K562 (cell line): Measurements from ENCODE around the gene AIG1. TPM values are rescaled to one million over a fixed set of nuclear protein-coding genes. Genes with fewer than 3 reads are reported as not detected.

ENCODE experiments used
- ATAC-seq: fragments of 200-7000 bp; cut with Tn5 transposase; 3 replicates; pipeline ENCODE4 v1.9.1; 2020; ENCODE audit warnings: moderate library complexity
- BruUV-seq: library from RNA; stranded (reverse); fragments of 400-500 nt; replicated peaks from 2 replicates; lab custom pipeline; 2021; lab: Mats Ljungman, UMichigan
- CTCF ChIA-PET: fragments of 300-600 bp; formaldehyde crosslinking; extraction: SDS; loops from one replicate; lab custom pipeline; 2021; ENCODE audit warnings: low intra/inter-chr PET ratio; lab: Yijun Ruan, JAX
- POLR2A ChIA-PET: fragments of 300-600, 350-650 bp; sonication (Branson Sonifier 250); formaldehyde crosslinking; extraction: SDS; loops from one replicate; lab custom pipeline; 2021; ENCODE audit warnings: antibody characterized with exemption, inconsistent platforms; lab: Yijun Ruan, JAX
- DNase-seq, 4 experiments: peaks; one replicate each; pipeline versions ENCODE4 v3.0.0 to v3.0.0-alpha.2; 2011 to 2018; ENCODE audit warnings: low spot score in 3 of 4, mixed read lengths in 3 of 4; ENCODE audit errors: extremely low read depth in 1 of 4
- FAIRE-seq: peaks from 2 replicates; lab custom pipeline; 2011; peaks lifted over from hg19 to GRCh38; lab: Jason Lieb, UNC
- H2AFZ ChIP-seq: 2 replicates; pipeline ENCODE4 v1.6.0; 2011; ENCODE audit warnings: low read depth, low read length, control low read depth, inconsistent platforms
- H3K27ac ChIP-seq: fragments of 200-600 bp; 3 replicates; pipeline ENCODE4 v1.8.0; 2011; ENCODE audit warnings: low read depth, mild to moderate bottlenecking, control low read depth, inconsistent platforms, low read length, moderate library complexity, mixed read lengths; ENCODE audit errors: extremely low read depth
- H3K27me3 ChIP-seq, 2 experiments: fragments of 300-600 bp in 1 of 2; 2 replicates in 1 of 2; 3 replicates in 1 of 2; pipeline versions ENCODE4 v1.6.0 to v1.8.0; 2011; ENCODE audit warnings: inconsistent platforms in 2 of 2, low read length in 2 of 2, mild to moderate bottlenecking in 1 of 2, mixed read lengths in 1 of 2, moderate library complexity in 1 of 2; ENCODE audit not compliant: control insufficient read depth in 2 of 2, insufficient read depth in 2 of 2
- H3K36me3 ChIP-seq: fragments of 300-600 bp; 3 replicates; pipeline ENCODE4 v1.8.0; 2011; ENCODE audit warnings: mild to moderate bottlenecking, low read length, inconsistent platforms; ENCODE audit not compliant: control insufficient read depth, insufficient read depth
- H3K4me1 ChIP-seq, 2 experiments: fragments of 200-600 bp in 1 of 2; replicated peaks in 1 of 2; 2 replicates in 1 of 2; 3 replicates in 1 of 2; pipeline versions ENCODE4 v1.5.1 to v1.8.0; 2011; ENCODE audit warnings: inconsistent platforms in 2 of 2, low read length in 2 of 2, mild to moderate bottlenecking in 1 of 2, mixed read lengths in 1 of 2, moderate library complexity in 1 of 2; ENCODE audit not compliant: control insufficient read depth in 2 of 2, insufficient read depth in 2 of 2
- H3K4me2 ChIP-seq: 2 replicates; pipeline ENCODE4 v1.6.1; 2011; ENCODE audit warnings: low read length, control low read depth, inconsistent platforms, mixed read lengths; ENCODE audit not compliant: insufficient read depth
- H3K4me3 ChIP-seq: fragments of 200-600 bp; sonication (generic), shearing (Covaris generic); 2 replicates; pipeline ENCODE4 v1.5.1; 2016; ENCODE audit warnings: control low read depth, inconsistent platforms
- H3K79me2 ChIP-seq: fragments of 200-600 bp; 3 replicates; pipeline ENCODE4 v1.8.0; 2011; ENCODE audit warnings: low read length, inconsistent platforms; ENCODE audit not compliant: control insufficient read depth, insufficient read depth
- H3K9ac ChIP-seq, 2 experiments: 2 replicates each; pipeline versions ENCODE4 v1.6.0 to v1.6.1; 2011; ENCODE audit warnings: low read depth in 2 of 2, low read length in 2 of 2, control low read depth in 1 of 2, inconsistent platforms in 1 of 2, mild to moderate bottlenecking in 1 of 2, mixed read lengths in 1 of 2; ENCODE audit not compliant: insufficient read depth in 1 of 2
- H3K9me1 ChIP-seq: one replicate; pipeline ENCODE4 v1.6.0; 2011; ENCODE audit warnings: inconsistent platforms, mild to moderate bottlenecking, low read length, moderate library complexity; ENCODE audit not compliant: control insufficient read depth, insufficient read depth
- H3K9me3 ChIP-seq: replicated peaks from 2 replicates; pipeline ENCODE4 v1.5.1; 2011; ENCODE audit warnings: low read depth, low read length, inconsistent platforms; ENCODE audit not compliant: control insufficient read depth, insufficient read depth
- H4K20me1 ChIP-seq: replicated peaks from 2 replicates; pipeline ENCODE4 v1.6.1; 2011; ENCODE audit warnings: low read length, inconsistent platforms, mixed read lengths; ENCODE audit not compliant: control insufficient read depth, insufficient read depth
- CBX3 ChIP-seq, 2 experiments: IDR thresholded peaks; 1 replicate in 1 of 2; 2 replicates in 1 of 2; pipeline ENCODE4 v1.6.1; 2012; ENCODE audit warnings: inconsistent platforms in 2 of 2, low read length in 2 of 2, borderline replicate concordance in 1 of 2, control low read depth in 1 of 2
- EP300 ChIP-seq: IDR thresholded peaks from 2 replicates; pipeline ENCODE4 v1.6.1; 2012; ENCODE audit warnings: low read length, improper control_type of control experiment
- FOXJ2 ChIP-seq: fragments of 200-800 bp; sonication (Bioruptor generic); IDR thresholded peaks from 2 replicates; pipeline ENCODE4 v1.6.1; 2016; ENCODE audit warnings: missing genetic modification characterization, missing compliant biosample characterization
- HIVEP1 ChIP-seq: fragments of 250-450 bp; sonication (Bioruptor Pico); IDR thresholded peaks from 2 replicates; pipeline ENCODE4 v1.4.0; 2020; ENCODE audit warnings: mild to moderate bottlenecking
- HNRNPK ChIP-seq: fragments of 200-400 bp; formaldehyde crosslinking; IDR thresholded peaks from one replicate; pipeline ENCODE4 v1.6.1; 2018; ENCODE audit warnings: mild to moderate bottlenecking, low read depth, low read length; ENCODE audit not compliant: poor library complexity, severe bottlenecking
- MYNN ChIP-seq, 2 experiments: sonication (generic); formaldehyde crosslinking in 1 of 2; IDR thresholded peaks; 2 replicates each; pipeline versions ENCODE4 v1.5.0 to v1.6.1; 2016 to 2020; ENCODE audit warnings: antibody characterized with exemption in 1 of 2, missing genetic modification reagents in 1 of 2
- NCOA1 ChIP-seq: fragments of 450-650 bp; IDR thresholded peaks from 2 replicates; pipeline ENCODE4 v1.6.1; 2016; ENCODE audit warnings: low read depth
- NCOA2 ChIP-seq, 2 experiments: fragments of 450-650 bp; IDR thresholded peaks; 2 replicates each; pipeline ENCODE4 v1.6.1; 2018; ENCODE audit warnings: mild to moderate bottlenecking in 2 of 2, moderate library complexity in 1 of 2; ENCODE audit not compliant: partially characterized antibody in 2 of 2
- RAD51 ChIP-seq: fragments of 450-650 bp; IDR thresholded peaks from 2 replicates; pipeline ENCODE4 v1.7.1; 2016; ENCODE audit warnings: low read depth, mild to moderate bottlenecking, borderline replicate concordance
- SRSF7 ChIP-seq: fragments of 200-400 bp; formaldehyde crosslinking; optimal IDR thresholded peaks from 2 replicates; pipeline ENCODE3; 2017; ENCODE audit warnings: mild to moderate bottlenecking, low read depth, low read length
- TRIM28 ChIP-seq: fragments of 450-650 bp; IDR thresholded peaks from 2 replicates; pipeline ENCODE4 v1.6.1; 2017
- ZNF75A ChIP-seq: fragments of 450-650 bp; formaldehyde crosslinking; IDR thresholded peaks from 2 replicates; pipeline ENCODE4 v1.4.0; 2020; ENCODE audit warnings: mild to moderate bottlenecking
- ZNF766 ChIP-seq: fragments of 200-800 bp; sonication (Bioruptor generic); conservative IDR thresholded peaks from 2 replicates; pipeline ENCODE4 v1.6.1; 2016; ENCODE audit warnings: missing genetic modification characterization, missing compliant biosample characterization
- WGBS: fragments of 100-300 bp; shearing (Covaris generic); methylation state at CpG from one replicate; pipeline ENCODE4 v1.1.6; 2016; ENCODE audit warnings: low coverage, mixed read lengths; ENCODE audit not compliant: insufficient coverage; ENCODE audit errors: missing lambda C conversion rate; 5-methylcytosine and 5-hydroxymethylcytosine counted together
- in situ Hi-C: fragments of 300-500 bp; cut with MboI; formaldehyde crosslinking; loops from 4 replicates; pipeline ENCODE4 v1.15.0; 2018; ENCODE audit warnings: inconsistent platforms, mixed read lengths
- intact Hi-C: fragments of 100-400 bp; cut with micrococcal nuclease; formaldehyde crosslinking; loops from 2 replicates; pipeline ENCODE4 v1.14.2; 2022
- polyA plus RNA-seq, 8 experiments: library from polyadenylated mRNA; depleted of rRNA in 4 of 8; stranded (reverse) in 5 of 8; unstranded in 3 of 8; fragments of >200 nt; fragmentation: Nextera tagmentation in 2 of 8; fragmentation: Illumina TruSeq in 1 of 8; extraction: Ambion mirVana in 2 of 8; extraction: Trizol in 1 of 8; gene quantifications; 2 replicates each; pipeline versions ENCODE4 v1.2.1 to v1.2.3, GENCODE V29; 2011 to 2014; ENCODE audit warnings: inconsistent platforms in 1 of 8, missing spikeins in 1 of 8
- total RNA-seq, 7 experiments: library from RNA; depleted of rRNA in 6 of 7; stranded (reverse); fragments of >200 nt in 6 of 7; fragmentation: Illumina TruSeq in 2 of 7; extraction: Trizol in 2 of 7; gene quantifications; 2 replicates each; pipeline versions ENCODE4 v1.2.1 to v1.2.3, GENCODE V29; 2011 to 2021; ENCODE audit warnings: low replicate concordance in 1 of 7
- TF ChIP-seq, protein P1 (sequence below): IDR thresholded peaks from 2 replicates; pipeline ENCODE4 v1.6.1; 2014; ENCODE audit warnings: antibody characterized with exemption

AIG1 gene
- total and polyA plus RNA-seq, 9 of the 15 experiments (the other 6 are each of a cell fraction or from before 2014, with no cell fraction given): 74.8 to 333 (median 127) TPM

DNA sequence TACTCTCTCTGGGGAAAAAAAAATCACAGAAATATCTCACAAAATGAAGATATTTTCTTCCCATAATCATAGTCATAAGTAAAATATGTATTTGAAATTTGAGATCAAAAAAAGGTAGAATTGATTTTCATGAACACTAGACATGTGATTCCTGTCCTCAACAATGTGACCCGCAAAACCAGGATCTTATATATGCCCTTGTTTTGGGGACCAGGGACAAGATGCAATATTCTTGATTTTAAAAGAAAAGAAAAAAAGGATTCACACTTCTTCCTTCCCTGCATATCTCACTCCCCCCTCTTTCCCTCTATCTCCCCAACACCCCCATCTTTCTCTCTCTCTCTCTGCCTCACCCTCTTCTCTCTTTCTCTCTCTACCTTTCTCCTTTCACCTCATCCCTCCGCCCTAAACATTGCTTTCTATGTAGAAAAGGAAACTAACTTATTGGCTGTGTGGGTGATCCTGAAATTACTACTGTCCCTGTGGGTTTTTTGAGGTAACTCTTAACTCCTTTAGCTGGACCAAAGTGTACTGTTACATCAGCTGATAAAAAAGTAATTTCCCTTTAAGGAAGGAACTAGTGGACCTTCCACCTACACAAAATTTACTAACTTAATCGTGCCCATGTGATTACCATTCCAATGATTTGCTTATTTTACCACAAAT is 85.6 kb downstream of the AIG1 start:
- TF ChIP-seq NCOA1 (no peak), HNRNPK (peak; percentile 72)
- POLR2A ChIA-PET: interaction anchor here (0.7 kb wide), 1 partner anchor 87 kb away, joined by 3 read pairs; no protein-coding TSS in a partner anchor
- Histone ChIP-seq H3K4me1 (no peaks in the 10 kb centered on the region), H3K9ac (no peak overlapping the region), H2AFZ (no peak overlapping the region), H3K4me2 (no peak overlapping the region), H3K27me3 (no peaks in the 10 kb centered on the region), H3K9me3 (no peaks in the 10 kb centered on the region), H3K36me3 (peaks cover 14% of the 10 kb centered on the region; the same call in 1 of the 3 replicates), H3K9me1 (no peaks in the 10 kb centered on the region), H4K20me1 (no peaks in the 10 kb centered on the region), H3K79me2 (no peaks in the 10 kb centered on the region), H3K27ac (no peak overlapping the region), H3K4me3 (no peak overlapping the region)
- FAIRE-seq: no peak
- in situ Hi-C loops (no loop called here), intact Hi-C loops (no loop called here)
- CTCF ChIA-PET: no interaction called here
- WGBS: 47% methylated on average over 3 of the region's 3 CpGs
- DNase-seq: no peak
- BruUV-seq: no TSS peak
- ATAC-seq: no peak

DNA sequence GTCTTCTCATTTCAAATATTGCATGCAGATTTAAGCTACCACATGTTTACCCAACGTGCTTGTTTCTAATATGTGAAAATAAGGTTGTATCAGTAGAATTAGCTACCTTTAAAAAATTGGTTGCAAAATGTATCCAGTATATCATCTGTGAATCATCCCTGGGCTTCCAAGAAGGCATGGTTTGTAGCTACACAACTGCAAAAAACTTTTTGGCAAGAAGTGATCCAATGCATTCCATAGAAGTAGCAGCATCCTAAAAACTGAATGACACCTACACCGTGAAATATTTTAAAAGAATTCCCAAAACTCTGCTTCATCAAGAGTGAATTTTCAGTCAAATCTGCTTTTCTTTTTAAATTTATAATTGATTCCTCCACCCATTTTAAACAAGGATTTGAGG is 89.1 kb downstream of the AIG1 start:
- in situ Hi-C loops: no loop called here
- CTCF ChIA-PET: no interaction called here
- H3K79me2 ChIP-seq: no peaks in the 10 kb centered on the region
- H3K36me3 ChIP-seq: peaks cover 13% of the 10 kb centered on the region; the same call in 1 of the 3 replicates
- intact Hi-C loops: no loop called here
- FAIRE-seq (peak; percentile 35), ATAC-seq (no peak), DNase-seq (no peak)
- no peaks in the 10 kb centered on the region for H3K9me1 ChIP-seq
- 62% methylated on average over 2 of the region's 2 CpGs for WGBS
- no peak overlapping the region for H3K9ac ChIP-seq
- H3K27me3 ChIP-seq: no peaks in the 10 kb centered on the region
- BruUV-seq: no TSS peak
- TF ChIP-seq HIVEP1 (CRISPR knock-in tag): no peak
- TF ChIP-seq FOXJ2: no peak
- no peak for TF ChIP-seq ZNF766 (CRISPR knock-in tag)
- no peak for TF ChIP-seq ZNF75A (CRISPR knock-in tag)
- no peak for TF ChIP-seq EP300
- no peak for TF ChIP-seq SRSF7
- TF ChIP-seq MYNN (IDR thresholded peaks at IDR 0.05): no peak
- no peak for TF ChIP-seq MYNN (CRISPR knock-in tag; IDR thresholded peaks at IDR 0.05)
- no peak for TF ChIP-seq TRIM28
- TF ChIP-seq NCOA2 (IDR thresholded peaks at IDR 0.05; ENCODE audit: partially characterized antibody in 2 of 2): no peak
- TF ChIP-seq, protein P1, sequence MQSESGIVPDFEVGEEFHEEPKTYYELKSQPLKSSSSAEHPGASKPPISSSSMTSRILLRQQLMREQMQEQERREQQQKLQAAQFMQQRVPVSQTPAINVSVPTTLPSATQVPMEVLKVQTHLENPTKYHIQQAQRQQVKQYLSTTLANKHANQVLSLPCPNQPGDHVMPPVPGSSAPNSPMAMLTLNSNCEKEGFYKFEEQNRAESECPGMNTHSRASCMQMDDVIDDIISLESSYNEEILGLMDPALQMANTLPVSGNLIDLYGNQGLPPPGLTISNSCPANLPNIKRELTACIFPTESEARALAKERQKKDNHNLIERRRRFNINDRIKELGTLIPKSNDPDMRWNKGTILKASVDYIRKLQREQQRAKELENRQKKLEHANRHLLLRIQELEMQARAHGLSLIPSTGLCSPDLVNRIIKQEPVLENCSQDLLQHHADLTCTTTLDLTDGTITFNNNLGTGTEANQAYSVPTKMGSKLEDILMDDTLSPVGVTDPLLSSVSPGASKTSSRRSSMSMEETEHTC: no peak
- TF ChIP-seq RAD51: no peak
- TF ChIP-seq CBX3 (IDR thresholded peaks at IDR 0.05; ENCODE audit: borderline replicate concordance in 1 of 2, low read length in 2 of 2): no peak
- H4K20me1 ChIP-seq: no peaks in the 10 kb centered on the region
- H3K4me2 ChIP-seq: no peak overlapping the region
- POLR2A ChIA-PET: interaction anchor here (0.7 kb wide), 1 partner anchor 15 kb away, joined by 3 read pairs; no protein-coding TSS in a partner anchor
- no peak overlapping the region for H2AFZ ChIP-seq
- no peaks in the 10 kb centered on the region for H3K4me1 ChIP-seq
- no peaks in the 10 kb centered on the region for H3K9me3 ChIP-seq
- H3K27ac ChIP-seq: no peak overlapping the region
- H3K4me3 ChIP-seq: no peak overlapping the region
